Activated T-cell treated with anti-CD3 and anti-CD28 coated beads, Interleukin-2, amount 50 U/mL, for 48 hours (primary cell): ENCODE data around the gene NAGK.

Experiments
- DNase-seq, 2 experiments: peaks; one replicate each; pipeline ENCODE4 v3.0.0-alpha.2; 2020

The NAGK gene

GRCh38 chr2:71117063-71117462, 48.6 kb downstream of the NAGK start:
- no peak for DNase-seq

GRCh38 chr2:71120195-71120594, 51.7 kb downstream of the NAGK start:
- DNase-seq, result no peak

- no peak for DNase-seq
Observed at GRCh38 chr2:71121479-71121878, 53.0 kb downstream of the NAGK start.

GRCh38 chr2:71122387-71123298, 54.2 kb downstream of the NAGK start:
- DNase-seq, result no peak

GRCh38 chr2:71125506-71126294, 57.3 kb downstream of the NAGK start:
- DNase-seq, result no peak

- DNase-seq, result no peak
Observed at GRCh38 chr2:71126957-71127356, 58.5 kb downstream of the NAGK start.
